Measurements from ENCODE around the gene SCN10A.

GRCh38 chr3:38823722-38824121, 7.7 kb upstream of the SCN10A start:
- TF ChIP-seq CTCF (IDR thresholded peaks at IDR 0.05): no peak
- no peak for TF ChIP-seq EP300 (IDR thresholded peaks at IDR 0.05)
- no peak for TF ChIP-seq POLR2AphosphoS5 (IDR thresholded peaks at IDR 0.05)
- TF ChIP-seq POLR2A (IDR thresholded peaks at IDR 0.05; ENCODE audit: low read depth): no peak
